Common myeloid progenitor, CD34-positive (primary cell): ENCODE results near the gene SCN10A.

ENCODE experiments used
- CTCF ChIA-PET: fragments of 350-600 bp; sonication (Branson Sonifier 250); formaldehyde crosslinking; loops from one replicate; lab custom pipeline; 2021; ENCODE audit warnings: antibody characterized with exemption; lab: Charles Lee
- POLR2A ChIA-PET: fragments of 350-600 bp; sonication (Branson Sonifier 250); formaldehyde crosslinking; loops from one replicate; lab custom pipeline; 2021; ENCODE audit warnings: antibody characterized with exemption; lab: Charles Lee
- DNase-seq, 3 donors: peaks; one replicate each; pipeline versions ENCODE4 v3.0.0 to v3.0.0-alpha.2; 2013
- H3K27ac ChIP-seq, 2 experiments: 1 replicate in 1 of 2; 2 replicates in 1 of 2; pipeline ENCODE4 v1.7.0; 2013; ENCODE audit warnings: inconsistent platforms in 2 of 2, low read length in 2 of 2, mild to moderate bottlenecking in 2 of 2, low read depth in 1 of 2, moderate library complexity in 1 of 2; ENCODE audit not compliant: severe bottlenecking in 2 of 2, insufficient read depth in 1 of 2, poor library complexity in 1 of 2
- H3K27me3 ChIP-seq, 5 experiments: replicated peaks in 2 of 5; 1 replicate in 3 of 5; 2 replicates in 2 of 5; pipeline versions ENCODE4 v1.6.1 to v1.7.0; 2013; ENCODE audit warnings: low read length in 4 of 5, mild to moderate bottlenecking in 2 of 5, moderate library complexity in 2 of 5, inconsistent platforms in 1 of 5; ENCODE audit not compliant: insufficient read depth in 5 of 5, control insufficient read depth in 4 of 5
- H3K36me3 ChIP-seq, 4 experiments: 1 replicate in 2 of 4; 2 replicates in 2 of 4; pipeline versions ENCODE4 v1.6.1 to v1.7.0; 2013; ENCODE audit warnings: low read length in 3 of 4, control low read depth in 1 of 4, mild to moderate bottlenecking in 1 of 4; ENCODE audit not compliant: control insufficient read depth in 4 of 4, insufficient read depth in 4 of 4
- H3K4me1 ChIP-seq, 4 experiments: 1 replicate in 3 of 4; 2 replicates in 1 of 4; pipeline versions ENCODE4 v1.6.1 to v1.7.1; 2013; ENCODE audit warnings: low read length in 3 of 4, mild to moderate bottlenecking in 3 of 4, control low read depth in 1 of 4, inconsistent platforms in 1 of 4, moderate library complexity in 1 of 4; ENCODE audit not compliant: control insufficient read depth in 4 of 4, insufficient read depth in 4 of 4; ENCODE audit errors: control extremely low read depth in 1 of 4
- H3K4me3 ChIP-seq, 7 experiments: 1 replicate in 4 of 7; 2 replicates in 3 of 7; pipeline versions ENCODE4 v1.5.1 to v1.7.0; 2013; ENCODE audit warnings: mild to moderate bottlenecking in 7 of 7, low read length in 6 of 7, moderate library complexity in 6 of 7, inconsistent platforms in 2 of 7, low read depth in 2 of 7, control low read depth in 1 of 7; ENCODE audit not compliant: insufficient read depth in 4 of 7, control insufficient read depth in 1 of 7; ENCODE audit errors: extremely low read depth in 1 of 7
- H3K9me3 ChIP-seq, 5 experiments: 1 replicate in 4 of 5; 2 replicates in 1 of 5; pipeline versions ENCODE4 v1.6.1 to v1.7.1; 2013; ENCODE audit warnings: low read length in 4 of 5, mild to moderate bottlenecking in 2 of 5, inconsistent platforms in 1 of 5, low read depth in 1 of 5, moderate library complexity in 1 of 5; ENCODE audit not compliant: control insufficient read depth in 4 of 5, insufficient read depth in 2 of 5; ENCODE audit errors: control extremely low read depth in 1 of 5
- WGBS: methylation state at CpG from one replicate; pipeline ENCODE4 v1.1.5; 2013; ENCODE audit not compliant: insufficient coverage; 5-methylcytosine and 5-hydroxymethylcytosine counted together

SCN10A gene

DNA sequence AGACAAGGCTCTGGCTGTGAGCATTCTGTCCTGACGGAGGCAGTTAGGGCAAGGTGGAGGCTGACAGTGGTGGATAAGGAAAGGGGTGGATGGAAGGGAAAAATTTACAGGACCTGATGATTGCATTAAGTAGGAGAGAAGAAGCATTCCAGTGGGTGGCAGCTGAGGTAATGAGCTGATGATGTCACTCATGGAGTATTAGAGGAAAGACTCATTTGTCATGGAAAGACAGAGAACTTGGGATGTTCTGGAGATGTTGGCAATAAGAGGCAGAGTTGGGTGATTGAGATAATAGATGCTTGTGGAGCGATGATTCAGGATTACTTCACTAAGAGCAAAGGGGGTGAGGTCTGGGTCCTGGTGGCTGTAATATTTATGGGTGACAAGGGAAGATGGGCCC is 102.9 kb downstream of the SCN10A start:
- H3K4me3 ChIP-seq = no peak overlapping the region
- POLR2A ChIA-PET = no interaction called here
- H3K9me3 ChIP-seq = no peaks in the 10 kb centered on the region
- no peak overlapping the region for H3K27ac ChIP-seq
- no peaks in the 10 kb centered on the region for H3K4me1 ChIP-seq
- 100% methylated on average over 2 of the region's 2 CpGs for WGBS
- H3K27me3 ChIP-seq = peaks cover 0 to 5% (median 0%) of the 10 kb centered on the region in 5 experiments
- no peak for DNase-seq
- no peaks in the 10 kb centered on the region for H3K36me3 ChIP-seq
- CTCF ChIA-PET = no interaction called here

DNA sequence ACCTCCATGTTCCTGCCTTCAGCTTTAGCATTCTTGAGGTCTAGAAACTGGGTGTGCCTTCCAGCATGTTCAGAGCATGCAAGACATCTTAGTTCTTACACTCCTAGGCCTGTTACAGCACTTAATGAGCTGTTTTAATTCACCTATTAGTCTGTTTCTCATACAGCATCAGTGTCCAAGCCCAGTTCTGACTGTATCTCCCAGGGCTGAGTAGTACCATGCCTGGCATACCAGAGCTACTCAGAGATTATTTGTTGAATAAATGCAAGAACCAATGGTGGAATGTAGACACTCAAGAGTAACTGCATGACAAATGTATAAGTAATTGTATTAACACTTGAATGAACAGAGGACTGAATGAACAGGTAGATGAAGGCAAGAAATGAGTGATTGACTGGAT is 104.7 kb downstream of the SCN10A start:
- H3K4me1 ChIP-seq = no peaks in the 10 kb centered on the region
- no peak for DNase-seq
- H3K9me3 ChIP-seq = no peaks in the 10 kb centered on the region
- ChIA-PET CTCF (no interaction called here), POLR2A (no interaction called here)
- no peak overlapping the region for H3K27ac ChIP-seq
- no peaks in the 10 kb centered on the region for H3K36me3 ChIP-seq
- H3K27me3 ChIP-seq = peaks cover 0 to 5% (median 0%) of the 10 kb centered on the region in 5 experiments
- no peak overlapping the region for H3K4me3 ChIP-seq

DNA sequence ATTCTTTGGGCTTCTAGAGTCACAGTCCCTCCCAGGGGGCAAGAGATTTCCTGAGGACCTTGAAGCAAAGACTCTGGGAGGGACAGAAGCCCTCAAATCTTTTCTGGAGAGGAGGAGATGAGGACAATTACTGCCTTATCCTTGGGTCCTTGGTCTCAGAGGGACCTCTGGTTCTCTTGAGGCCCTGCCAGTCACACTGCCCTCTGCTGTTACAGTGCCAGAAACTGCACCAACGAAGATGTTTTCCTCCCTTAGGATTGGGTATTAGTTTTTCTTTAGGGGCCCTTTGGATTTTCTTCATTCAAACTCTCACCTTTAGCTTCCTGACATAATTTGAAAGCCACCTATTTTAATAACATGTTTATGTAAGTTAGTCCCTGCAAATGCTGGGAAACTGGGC is 108.3 kb downstream of the SCN10A start:
- Histone ChIP-seq H3K27ac (no peak overlapping the region), H3K4me3 (no peak overlapping the region), H3K4me1 (no peaks in the 10 kb centered on the region), H3K27me3 (no peaks in the 10 kb centered on the region), H3K9me3 (no peaks in the 10 kb centered on the region), H3K36me3 (no peaks in the 10 kb centered on the region)
- DNase-seq = peak in 1 of 3 donors; percentile 8
- ChIA-PET CTCF (interaction anchor here (1.2 kb wide), 1 partner anchor 14 kb away, joined by 3 read pairs; no protein-coding TSS in a partner anchor), POLR2A (no interaction called here)
- WGBS = no CpG with 5 or more reads among the region's 1 CpG

DNA sequence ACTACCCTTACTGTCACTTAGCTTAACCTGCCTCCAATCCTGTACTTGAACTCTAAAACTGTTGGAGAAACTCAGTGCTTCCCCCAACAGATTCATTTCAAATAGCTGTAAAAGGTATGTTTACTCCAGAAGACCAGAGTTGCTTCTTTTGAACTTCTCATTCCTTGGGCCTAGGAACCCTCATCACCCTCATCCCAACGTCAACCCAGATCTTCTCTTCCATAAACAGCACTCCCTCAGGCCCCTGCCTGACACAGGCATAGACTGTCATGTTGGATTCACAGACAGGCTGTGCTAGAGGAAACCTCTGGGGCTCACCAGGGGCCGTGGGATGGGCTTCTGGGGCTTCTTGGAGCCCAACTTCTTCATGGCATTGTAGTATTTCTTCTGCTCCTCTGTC is 109.1 kb downstream of the SCN10A start:
- WGBS = 83% methylated on average over 1 of the region's 2 CpGs
- H3K27me3 ChIP-seq = peaks cover 0 to 3% (median 0%) of the 10 kb centered on the region in 5 experiments

DNA sequence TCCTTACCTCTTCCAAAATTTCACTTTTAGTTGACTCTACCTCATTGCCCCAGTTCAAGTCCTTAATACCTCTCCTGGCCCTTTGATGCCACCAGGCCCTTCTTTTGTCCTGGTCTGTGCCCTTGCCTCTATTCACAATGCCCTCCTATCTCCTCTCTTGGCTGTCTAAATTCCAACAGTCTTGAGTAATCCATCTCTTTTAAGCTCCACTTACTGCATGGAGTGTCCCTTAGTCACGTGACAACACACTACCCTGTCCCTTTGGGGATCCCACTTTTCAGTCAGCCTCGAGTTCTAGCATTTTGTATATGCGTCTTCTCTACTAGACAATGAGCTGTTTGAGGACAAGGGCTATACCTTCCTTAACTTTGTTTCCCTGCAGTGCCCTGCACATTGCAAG is 113.8 kb downstream of the SCN10A start:
- 95% methylated on average over 3 of the region's 3 CpGs for WGBS
- ChIA-PET POLR2A (no interaction called here), CTCF (interaction anchor here (0.5 to 1.0 kb wide), 2 partner anchors 10 to 41 kb away, joined by 3 read pairs; no protein-coding TSS in a partner anchor)
- Histone ChIP-seq H3K4me3 (no peak overlapping the region), H3K36me3 (no peaks in the 10 kb centered on the region), H3K4me1 (no peaks in the 10 kb centered on the region), H3K9me3 (no peaks in the 10 kb centered on the region), H3K27me3 (peaks cover 0 to 3% (median 0%) of the 10 kb centered on the region in 5 experiments), H3K27ac (no peak overlapping the region)
- no peak for DNase-seq

More for the DNA sequence above, 109.1 kb downstream of the SCN10A start:
- ChIA-PET POLR2A (no interaction called here), CTCF (no interaction called here)
- H3K4me3 ChIP-seq = no peak overlapping the region
- H3K27ac ChIP-seq = no peak overlapping the region
- DNase-seq = no peak
- H3K36me3 ChIP-seq = no peaks in the 10 kb centered on the region
- H3K4me1 ChIP-seq = no peaks in the 10 kb centered on the region
- no peaks in the 10 kb centered on the region for H3K9me3 ChIP-seq

DNA sequence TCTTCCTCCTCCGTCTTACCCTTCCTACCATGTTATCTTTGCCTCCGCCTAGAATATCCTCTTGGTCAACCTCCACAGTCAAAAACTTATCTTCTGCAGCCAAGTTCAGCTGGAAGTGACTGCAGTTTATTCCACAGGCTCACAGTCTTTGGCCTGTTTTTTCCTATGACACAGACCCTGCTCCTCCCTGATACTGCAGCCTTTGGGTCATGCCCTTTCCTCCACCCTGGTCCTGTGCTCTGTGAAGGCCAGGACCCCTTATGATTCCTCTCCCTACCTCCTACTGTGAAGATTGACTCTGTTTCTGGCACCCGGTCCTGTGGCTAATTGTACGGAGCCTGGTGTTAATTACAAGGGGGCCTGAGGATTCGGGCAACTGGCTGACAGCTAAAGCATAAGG is 117.3 kb downstream of the SCN10A start:
- no peaks in the 10 kb centered on the region for H3K36me3 ChIP-seq
- 87% methylated on average over 5 of the region's 5 CpGs for WGBS
- POLR2A ChIA-PET = no interaction called here

DNA sequence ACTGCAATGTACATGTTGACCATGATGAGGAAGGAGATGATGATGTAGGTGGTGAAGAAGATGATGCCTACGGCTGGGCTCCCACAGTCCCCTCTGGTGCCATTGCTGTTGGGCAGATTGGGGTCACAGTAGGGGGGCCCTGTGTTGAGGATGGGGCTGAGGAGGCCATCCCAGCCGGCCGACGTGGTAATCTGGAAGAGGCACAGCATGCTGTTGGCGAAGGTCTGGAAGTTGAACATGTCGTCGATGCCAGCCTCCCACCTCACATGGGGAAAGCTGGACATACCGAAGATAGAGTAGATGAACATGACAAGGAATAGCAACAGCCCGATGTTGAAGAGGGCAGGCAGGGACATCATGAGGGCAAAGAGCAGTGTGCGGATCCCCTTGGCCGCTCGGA is 118.0 kb downstream of the SCN10A start:
- Histone ChIP-seq H3K9me3 (no peaks in the 10 kb centered on the region), H3K4me1 (no peaks in the 10 kb centered on the region), H3K27me3 (peaks cover 0 to 3% (median 0%) of the 10 kb centered on the region in 5 experiments), H3K27ac (no peak overlapping the region), H3K4me3 (no peak overlapping the region), H3K36me3 (no peaks in the 10 kb centered on the region)
- WGBS = 91% methylated on average over 11 of the region's 12 CpGs
- DNase-seq = no peak
- ChIA-PET CTCF (no interaction called here), POLR2A (no interaction called here)

More for the DNA sequence above, 117.3 kb downstream of the SCN10A start:
- no peak overlapping the region for H3K27ac ChIP-seq
- no peak overlapping the region for H3K4me3 ChIP-seq
- CTCF ChIA-PET = no interaction called here
- peaks cover 0 to 3% (median 0%) of the 10 kb centered on the region in 5 experiments for H3K27me3 ChIP-seq
- H3K4me1 ChIP-seq = no peaks in the 10 kb centered on the region
- DNase-seq = no peak
- no peaks in the 10 kb centered on the region for H3K9me3 ChIP-seq
